Subcutaneous adipose tissue (tissue), 4 donors: Measurements from ENCODE around the gene PSMC3. TPM values are rescaled to one million over a fixed set of nuclear protein-coding genes. Genes with fewer than 3 reads are reported as not detected.

Source experiments
- CTCF ChIP-seq: fragments of 450-650 bp; IDR thresholded peaks from one replicate; pipeline ENCODE4 v1.5.1; 2016; ENCODE audit warnings: low read depth, mild to moderate bottlenecking, control low read depth, antibody characterized with exemption, moderate library complexity
- total RNA-seq, 4 donors: library from RNA; depleted of rRNA; stranded (reverse); fragments of >200 nt; gene quantifications; one replicate each; pipeline ENCODE4 v1.1.0, GENCODE V29; 2016

Gene PSMC3
- total RNA-seq, 4 donors from 2014 or later, result 67.3 to 156 (median 102) TPM

GRCh38 chr11:47406896-47407745 lies 19.1 kb downstream of the PSMC3 start:
- no peak for TF ChIP-seq CTCF

GRCh38 chr11:47403571-47403970 lies 22.7 kb downstream of the PSMC3 start:
- TF ChIP-seq CTCF, result no peak

GRCh38 chr11:47403135-47403534 lies 23.1 kb downstream of the PSMC3 start:
- no peak for TF ChIP-seq CTCF

DNA sequence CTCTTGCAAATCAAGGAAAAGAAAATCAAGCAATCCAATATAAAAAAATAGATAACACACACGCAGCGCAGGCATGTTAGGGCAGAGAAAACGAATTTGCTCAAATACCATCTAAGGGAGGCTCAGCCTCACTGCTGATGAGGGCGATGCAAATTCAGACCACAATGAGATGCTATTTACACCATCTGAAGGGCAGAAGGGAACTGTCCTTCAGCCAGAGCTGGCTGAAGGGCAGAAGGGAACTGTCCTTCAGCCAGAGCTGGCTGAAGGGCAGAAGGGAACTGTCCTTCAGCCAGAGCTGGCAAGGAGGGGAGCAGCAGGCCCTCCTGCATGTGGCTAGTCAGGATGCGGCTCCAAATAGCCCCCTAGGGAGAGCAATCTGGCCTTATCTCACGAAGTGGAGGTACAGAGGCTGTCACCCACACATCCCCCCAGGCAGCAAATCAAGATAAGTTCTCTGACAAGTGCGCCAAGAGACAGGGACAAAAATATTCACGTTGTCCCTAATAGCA lies 25.4 kb downstream of the PSMC3 start:
- no peak for TF ChIP-seq CTCF

DNA sequence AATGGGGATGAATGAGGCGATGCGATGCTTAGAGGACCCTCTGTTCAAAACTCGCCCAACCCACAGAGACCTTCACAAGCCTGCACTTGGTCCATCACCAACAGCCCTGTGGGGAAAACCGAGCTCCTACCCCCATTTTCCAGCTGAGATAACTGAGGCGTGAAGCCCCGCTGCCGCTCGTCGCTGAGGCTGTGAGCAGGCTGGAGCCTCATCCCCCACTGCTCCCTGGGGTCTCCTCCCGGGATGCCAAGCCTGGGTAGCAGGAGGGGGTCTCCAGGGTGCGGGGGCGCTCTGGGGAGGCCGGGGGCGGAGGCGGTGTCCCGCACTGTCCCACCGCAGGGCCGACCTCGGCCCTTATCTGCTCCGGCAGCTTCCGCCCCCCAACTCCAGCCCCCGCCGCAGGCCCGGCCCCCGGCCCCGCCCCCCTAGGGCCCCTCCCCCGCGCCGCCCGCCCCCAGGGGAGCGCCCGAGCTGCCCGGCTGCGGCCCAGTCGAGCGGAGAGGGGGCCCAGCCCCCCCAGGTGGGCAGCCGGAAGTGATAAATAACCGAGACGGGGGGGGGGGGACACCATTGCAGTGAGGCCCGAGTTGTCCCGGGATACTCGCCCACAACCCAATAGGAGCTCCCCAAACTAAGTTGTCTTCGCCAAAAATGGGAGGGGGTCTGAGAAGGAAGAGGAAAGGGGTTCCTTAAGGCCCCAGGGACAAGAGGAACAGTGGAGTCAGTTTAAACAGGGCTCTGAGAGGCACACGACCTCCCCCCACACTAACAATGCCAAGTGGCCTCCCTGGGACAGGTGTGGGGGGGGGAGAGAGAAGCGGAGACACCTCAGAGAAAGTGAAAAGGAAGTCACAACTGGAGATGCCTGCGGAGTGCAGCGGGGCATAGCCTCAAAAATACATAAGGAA lies 26.1 kb downstream of the PSMC3 start:
- no peak for TF ChIP-seq CTCF

GRCh38 chr11:47398551-47398950 lies 27.7 kb downstream of the PSMC3 start:
- no peak for TF ChIP-seq CTCF

GRCh38 chr11:47398011-47398410 lies 28.2 kb downstream of the PSMC3 start:
- no peak for TF ChIP-seq CTCF
